WTC11 (cell line): Measurements from ENCODE around the gene CBX6. TPM values are rescaled to one million over a fixed set of nuclear protein-coding genes. Genes with fewer than 3 reads are reported as not detected.

Experiments used
- ATAC-seq: fragments of 200-7000 bp; cut with Tn5 transposase; 2 replicates; pipeline ENCODE4 v1.10.0; 2021; ENCODE audit warnings: mild to moderate bottlenecking, moderate library complexity
- CTCF ChIA-PET: fragments of 300-600 bp; sonication (Branson Sonifier 250); formaldehyde crosslinking; loops from one replicate; lab custom pipeline; 2021; ENCODE audit warnings: antibody characterized with exemption; lab: Charles Lee
- POLR2A ChIA-PET: fragments of 350-600 bp; sonication (Branson Sonifier 250); formaldehyde crosslinking; loops from one replicate; lab custom pipeline; 2021; ENCODE audit warnings: antibody characterized with exemption; lab: Charles Lee
- DNase-seq: peaks from one replicate; pipeline ENCODE4 v3.0.0; 2021; ENCODE audit warnings: low spot score
- H3K27ac Mint-ChIP-seq: 2 replicates; pipeline ENCODE4 v1.8.0; 2021; ENCODE audit warnings: mixed read lengths
- H3K27me3 Mint-ChIP-seq: 2 replicates; pipeline ENCODE4 v1.8.0; 2021; ENCODE audit warnings: low read depth, mild to moderate bottlenecking, moderate library complexity, mixed read lengths
- H3K36me3 Mint-ChIP-seq: 2 replicates; pipeline ENCODE4 v1.8.0; 2021; ENCODE audit warnings: mixed read lengths
- H3K4me1 Mint-ChIP-seq: 2 replicates; pipeline ENCODE4 v1.8.0; 2022; ENCODE audit warnings: mixed read lengths
- H3K4me3 Mint-ChIP-seq: 2 replicates; pipeline ENCODE4 v1.8.0; 2021; ENCODE audit warnings: mild to moderate bottlenecking, moderate library complexity, mixed read lengths
- H3K9me3 Mint-ChIP-seq: 2 replicates; pipeline ENCODE4 v1.8.0; 2021; ENCODE audit warnings: mixed read lengths
- ATF2 ChIP-seq: sonication (generic); formaldehyde crosslinking; IDR thresholded peaks from 2 replicates; pipeline ENCODE4 v1.8.1; 2022; ENCODE audit warnings: low read depth, missing genetic modification reagents, borderline replicate concordance
- ATF6 ChIP-seq: sonication (generic); formaldehyde crosslinking; IDR thresholded peaks from 2 replicates; pipeline ENCODE4 v1.8.1; 2023; ENCODE audit warnings: mild to moderate bottlenecking, missing genetic modification reagents
- CDX4 ChIP-seq: fragments of 250-450 bp; sonication (Bioruptor Pico); IDR thresholded peaks from 2 replicates; pipeline ENCODE4 v1.9.0; 2021; ENCODE audit warnings: moderate library complexity, mild to moderate bottlenecking, inconsistent platforms, borderline replicate concordance
- FOXJ3 ChIP-seq: sonication (generic); formaldehyde crosslinking; IDR thresholded peaks from 2 replicates; pipeline ENCODE4 v1.9.0; 2021; ENCODE audit warnings: missing genetic modification reagents, mild to moderate bottlenecking, borderline replicate concordance
- GABPB1 ChIP-seq: sonication (generic); formaldehyde crosslinking; IDR thresholded peaks from 2 replicates; pipeline ENCODE4 v1.8.1; 2023; ENCODE audit warnings: mild to moderate bottlenecking, missing genetic modification reagents
- HMGXB4 ChIP-seq: sonication (generic); formaldehyde crosslinking; IDR thresholded peaks from 2 replicates; pipeline ENCODE4 v1.8.1; 2023; ENCODE audit warnings: mild to moderate bottlenecking, moderate library complexity, missing genetic modification reagents
- JUN ChIP-seq: sonication (generic); formaldehyde crosslinking; IDR thresholded peaks from 2 replicates; pipeline ENCODE4 v1.8.0; 2023; ENCODE audit warnings: mild to moderate bottlenecking, missing genetic modification reagents
- NFYB ChIP-seq: sonication (generic); formaldehyde crosslinking; conservative IDR thresholded peaks from 2 replicates; pipeline ENCODE4 v1.8.0; 2022; ENCODE audit warnings: low read depth, missing genetic modification reagents
- OVOL2 ChIP-seq: fragments of 250-450 bp; sonication (Bioruptor Pico); IDR thresholded peaks from 2 replicates; pipeline ENCODE4 v1.9.0; 2021; ENCODE audit warnings: mild to moderate bottlenecking, borderline replicate concordance
- PRDM15 ChIP-seq: sonication (generic); formaldehyde crosslinking; IDR thresholded peaks from 2 replicates; pipeline ENCODE4 v1.8.0; 2022; ENCODE audit warnings: missing genetic modification reagents
- RORB ChIP-seq: fragments of 250-450 bp; sonication (Bioruptor Pico); IDR thresholded peaks from 2 replicates; pipeline ENCODE4 v1.9.0; 2021; ENCODE audit warnings: mild to moderate bottlenecking
- SMAD4 ChIP-seq: sonication (generic); formaldehyde crosslinking; IDR thresholded peaks from 2 replicates; pipeline ENCODE4 v1.8.0; 2022; ENCODE audit warnings: mild to moderate bottlenecking, missing genetic modification reagents
- TEAD1 ChIP-seq: sonication (generic); formaldehyde crosslinking; IDR thresholded peaks from 2 replicates; pipeline ENCODE4 v1.8.0; 2022; ENCODE audit warnings: mild to moderate bottlenecking, missing genetic modification reagents
- ZBTB43 ChIP-seq: sonication (generic); formaldehyde crosslinking; IDR thresholded peaks from 2 replicates; pipeline ENCODE4 v1.8.1; 2023; ENCODE audit warnings: mild to moderate bottlenecking, missing genetic modification reagents
- ZMAT4 ChIP-seq: fragments of 250-450 bp; sonication (Bioruptor Pico); IDR thresholded peaks from 2 replicates; pipeline ENCODE4 v1.9.0; 2021; ENCODE audit warnings: mild to moderate bottlenecking
- ZNF121 ChIP-seq: sonication (generic); formaldehyde crosslinking; IDR thresholded peaks from 2 replicates; pipeline ENCODE4 v1.8.0; 2023; ENCODE audit warnings: missing genetic modification reagents
- ZNF317 ChIP-seq: sonication (generic); formaldehyde crosslinking; IDR thresholded peaks from 2 replicates; pipeline ENCODE4 v1.8.1; 2023; ENCODE audit warnings: low read depth, mild to moderate bottlenecking, moderate library complexity, missing genetic modification reagents, borderline replicate concordance
- ZNF396 ChIP-seq: fragments of 250-450 bp; sonication (Bioruptor Pico); IDR thresholded peaks from 2 replicates; pipeline ENCODE4 v1.8.0; 2021; ENCODE audit warnings: mild to moderate bottlenecking, moderate library complexity, borderline replicate concordance
- total RNA-seq: library from RNA; stranded (reverse); gene quantifications from 3 replicates; pipeline ENCODE4 v1.2.3, GENCODE V29; 2021

The CBX6 gene
- total RNA-seq, 1 experiment from 2014 or later, result 27.0 TPM

- no peak for DNase-seq
- H3K9me3 Mint-ChIP-seq, result peaks cover 18% of the 10 kb centered on the region
- H3K27ac Mint-ChIP-seq, result no peak overlapping the region
- H3K27me3 Mint-ChIP-seq, result peaks cover 4% of the 10 kb centered on the region
- TF ChIP-seq CDX4 (CRISPR knock-in tag) (no peak), SMAD4 (CRISPR knock-in tag) (no peak), ATF2 (CRISPR knock-in tag) (no peak), ZMAT4 (CRISPR knock-in tag) (no peak), ZNF121 (CRISPR knock-in tag) (no peak), ZNF396 (CRISPR knock-in tag) (no peak), ZNF317 (CRISPR knock-in tag) (no peak), OVOL2 (CRISPR knock-in tag) (no peak)
- no peaks in the 10 kb centered on the region for H3K36me3 Mint-ChIP-seq
- ChIA-PET CTCF (no interaction called here), POLR2A (no interaction called here)
- ATAC-seq, result no peak
- H3K4me3 Mint-ChIP-seq, result no peak overlapping the region
- H3K4me1 Mint-ChIP-seq, result no peaks in the 10 kb centered on the region
Observed at GRCh38 chr22:38891256-38891655, 19.2 kb upstream of the CBX6 start.

GRCh38 chr22:38890377-38890776 lies 18.4 kb upstream of the CBX6 start:
- POLR2A ChIA-PET, result no interaction called here
- Mint-ChIP-seq H3K9me3 (peaks cover 17% of the 10 kb centered on the region), H3K27ac (no peak overlapping the region), H3K36me3 (no peaks in the 10 kb centered on the region), H3K4me3 (no peak overlapping the region), H3K4me1 (no peaks in the 10 kb centered on the region), H3K27me3 (peaks cover 4% of the 10 kb centered on the region)
- CTCF ChIA-PET, result no interaction called here
- TF ChIP-seq NFYB (CRISPR knock-in tag) (no peak), PRDM15 (CRISPR knock-in tag) (no peak), RORB (CRISPR knock-in tag) (no peak), ATF6 (CRISPR knock-in tag) (no peak), GABPB1 (no peak), ZBTB43 (CRISPR knock-in tag) (no peak), TEAD1 (CRISPR knock-in tag) (no peak), JUN (CRISPR knock-in tag) (no peak), HMGXB4 (CRISPR knock-in tag) (no peak), FOXJ3 (no peak)
- ATAC-seq, result no peak
- DNase-seq, result no peak
